Suprapubic skin (tissue), 4 donors: ENCODE results near the gene SLC2A8.
A peak's percentile ranks its signal among the peaks of the same experiment; 100 is the strongest.

Experiments used
- EP300 ChIP-seq: sonication (generic); formaldehyde crosslinking; IDR thresholded peaks from one replicate; pipeline ENCODE4 v1.6.1; 2017; ENCODE audit warnings: antibody characterized with exemption
- POLR2A ChIP-seq, 2 donors: fragments of 450-650 bp; IDR thresholded peaks; one replicate each; pipeline ENCODE4 v1.6.1; 2017; ENCODE audit warnings: antibody characterized with exemption in 2 of 2, mild to moderate bottlenecking in 2 of 2, moderate library complexity in 2 of 2
- POLR2AphosphoS5 ChIP-seq, 3 donors: sonication (generic); formaldehyde crosslinking; IDR thresholded peaks; one replicate each; pipeline ENCODE4 v1.6.1; 2017; ENCODE audit warnings: antibody characterized with exemption in 3 of 3
- TF ChIP-seq, protein P1 (sequence below), 2 donors: fragments of 200-600 bp in 1 of 2; fragments of 450-650 bp in 1 of 2; sonication (generic) in 1 of 2; IDR thresholded peaks; one replicate each; pipeline ENCODE4 v1.5.1; 2016 to 2019; ENCODE audit warnings: antibody characterized with exemption in 2 of 2, mild to moderate bottlenecking in 1 of 2, moderate library complexity in 1 of 2

GRCh38 chr9:127347831-127348776 is 48.9 kb upstream of the SLC2A8 start:
- TF ChIP-seq POLR2A (IDR thresholded peaks at IDR 0.05) = no peak
- no peak for TF ChIP-seq POLR2AphosphoS5 (IDR thresholded peaks at IDR 0.05)
- TF ChIP-seq, protein P1, sequence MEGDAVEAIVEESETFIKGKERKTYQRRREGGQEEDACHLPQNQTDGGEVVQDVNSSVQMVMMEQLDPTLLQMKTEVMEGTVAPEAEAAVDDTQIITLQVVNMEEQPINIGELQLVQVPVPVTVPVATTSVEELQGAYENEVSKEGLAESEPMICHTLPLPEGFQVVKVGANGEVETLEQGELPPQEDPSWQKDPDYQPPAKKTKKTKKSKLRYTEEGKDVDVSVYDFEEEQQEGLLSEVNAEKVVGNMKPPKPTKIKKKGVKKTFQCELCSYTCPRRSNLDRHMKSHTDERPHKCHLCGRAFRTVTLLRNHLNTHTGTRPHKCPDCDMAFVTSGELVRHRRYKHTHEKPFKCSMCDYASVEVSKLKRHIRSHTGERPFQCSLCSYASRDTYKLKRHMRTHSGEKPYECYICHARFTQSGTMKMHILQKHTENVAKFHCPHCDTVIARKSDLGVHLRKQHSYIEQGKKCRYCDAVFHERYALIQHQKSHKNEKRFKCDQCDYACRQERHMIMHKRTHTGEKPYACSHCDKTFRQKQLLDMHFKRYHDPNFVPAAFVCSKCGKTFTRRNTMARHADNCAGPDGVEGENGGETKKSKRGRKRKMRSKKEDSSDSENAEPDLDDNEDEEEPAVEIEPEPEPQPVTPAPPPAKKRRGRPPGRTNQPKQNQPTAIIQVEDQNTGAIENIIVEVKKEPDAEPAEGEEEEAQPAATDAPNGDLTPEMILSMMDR (IDR thresholded peaks at IDR 0.05) = peak in 1 of 2 donors; percentile 17
- no peak for TF ChIP-seq EP300
